GM12872 (cell line): ENCODE measurements around the gene ZNF670.

Source experiments
- TF ChIP-seq, protein P1 (sequence below): IDR thresholded peaks from 3 replicates; pipeline ENCODE4 v1.5.1; 2011; ENCODE audit warnings: low read depth, mild to moderate bottlenecking, low read length, moderate library complexity; ENCODE audit not compliant: insufficient read depth

ZNF670 gene

GRCh38 chr1:247056071-247056470 lies 22.5 kb downstream of the ZNF670 start:
- TF ChIP-seq, protein P1, sequence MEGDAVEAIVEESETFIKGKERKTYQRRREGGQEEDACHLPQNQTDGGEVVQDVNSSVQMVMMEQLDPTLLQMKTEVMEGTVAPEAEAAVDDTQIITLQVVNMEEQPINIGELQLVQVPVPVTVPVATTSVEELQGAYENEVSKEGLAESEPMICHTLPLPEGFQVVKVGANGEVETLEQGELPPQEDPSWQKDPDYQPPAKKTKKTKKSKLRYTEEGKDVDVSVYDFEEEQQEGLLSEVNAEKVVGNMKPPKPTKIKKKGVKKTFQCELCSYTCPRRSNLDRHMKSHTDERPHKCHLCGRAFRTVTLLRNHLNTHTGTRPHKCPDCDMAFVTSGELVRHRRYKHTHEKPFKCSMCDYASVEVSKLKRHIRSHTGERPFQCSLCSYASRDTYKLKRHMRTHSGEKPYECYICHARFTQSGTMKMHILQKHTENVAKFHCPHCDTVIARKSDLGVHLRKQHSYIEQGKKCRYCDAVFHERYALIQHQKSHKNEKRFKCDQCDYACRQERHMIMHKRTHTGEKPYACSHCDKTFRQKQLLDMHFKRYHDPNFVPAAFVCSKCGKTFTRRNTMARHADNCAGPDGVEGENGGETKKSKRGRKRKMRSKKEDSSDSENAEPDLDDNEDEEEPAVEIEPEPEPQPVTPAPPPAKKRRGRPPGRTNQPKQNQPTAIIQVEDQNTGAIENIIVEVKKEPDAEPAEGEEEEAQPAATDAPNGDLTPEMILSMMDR: no peak

DNA sequence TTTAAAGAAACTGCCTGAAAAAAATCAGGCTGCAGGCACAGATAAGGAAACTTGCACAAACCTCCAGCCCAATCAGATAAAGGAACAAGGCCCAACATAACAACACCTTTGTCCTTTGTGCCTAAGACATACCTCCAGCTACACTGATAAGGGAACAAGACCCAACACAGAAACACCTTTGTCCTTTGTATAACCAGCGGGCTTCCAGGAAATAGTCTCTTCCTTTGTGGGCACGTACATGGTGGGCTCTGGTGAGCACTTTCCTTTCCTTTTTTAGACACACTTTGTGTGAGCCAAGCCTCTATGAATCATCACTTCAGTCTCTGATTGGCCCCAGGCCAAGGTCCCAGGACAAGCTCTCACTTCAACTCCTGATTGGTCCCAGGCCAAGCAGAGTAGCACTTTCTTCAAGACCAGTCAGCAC lies 23.6 kb downstream of the ZNF670 start:
- TF ChIP-seq, protein P1: no peak

DNA sequence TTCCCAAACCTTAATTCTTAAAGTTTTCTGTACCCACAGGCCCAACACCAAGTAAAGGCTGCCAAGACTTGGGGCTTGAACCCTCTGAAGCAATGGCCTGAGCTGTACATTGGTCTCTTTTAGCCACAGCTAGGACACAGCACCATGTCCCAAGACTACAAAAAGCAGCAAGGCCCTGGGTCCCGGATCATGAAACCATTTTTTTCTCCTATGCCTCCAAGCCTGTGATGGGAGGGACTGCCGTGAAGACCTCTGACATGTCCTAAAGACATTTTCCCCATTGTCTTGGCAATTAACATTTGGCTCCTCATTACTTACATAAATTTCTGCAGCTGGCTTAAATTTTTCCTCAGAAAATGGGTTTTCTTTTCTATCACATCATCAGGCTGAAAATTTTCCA lies 30.9 kb downstream of the ZNF670 start:
- TF ChIP-seq, protein P1: no peak

DNA sequence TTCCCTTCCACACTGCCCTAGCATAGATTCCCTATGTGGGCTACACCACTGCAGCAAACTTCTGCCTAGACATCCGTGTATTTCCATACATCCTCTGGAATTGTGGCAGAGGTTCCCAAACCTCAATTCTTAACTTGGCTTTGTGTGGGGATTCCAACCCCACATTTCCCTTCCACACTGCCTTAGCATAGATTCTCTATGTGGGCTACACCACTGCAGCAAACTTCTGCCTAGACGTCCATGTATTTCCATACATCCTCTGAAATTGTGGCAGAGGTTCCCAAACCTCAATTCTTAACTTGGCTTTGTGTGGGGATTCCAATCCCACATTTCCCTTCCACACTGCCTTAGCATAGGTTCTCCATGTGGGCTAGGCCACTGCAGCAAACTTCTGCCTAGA lies 31.4 kb downstream of the ZNF670 start:
- TF ChIP-seq, protein P1: no peak

DNA sequence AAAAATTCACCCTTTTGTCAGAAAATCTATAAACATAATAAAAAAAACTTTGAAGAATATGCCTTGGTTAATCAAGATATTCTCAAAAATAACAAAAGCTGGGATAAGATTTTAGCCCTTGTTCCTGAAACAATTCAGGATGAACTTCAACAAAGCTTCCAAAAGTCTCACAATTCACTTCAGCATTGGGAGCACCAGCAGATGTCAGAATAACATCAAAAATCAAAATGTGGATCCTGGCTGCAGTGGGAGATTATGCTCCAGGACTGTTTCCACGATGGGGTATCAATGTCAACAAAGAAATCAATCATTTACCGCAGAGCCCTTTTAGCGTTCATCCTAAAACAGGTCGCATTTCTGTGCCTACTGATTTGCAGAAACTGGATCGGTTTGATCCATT lies 35.2 kb downstream of the ZNF670 start:
- TF ChIP-seq, protein P1: no peak

DNA sequence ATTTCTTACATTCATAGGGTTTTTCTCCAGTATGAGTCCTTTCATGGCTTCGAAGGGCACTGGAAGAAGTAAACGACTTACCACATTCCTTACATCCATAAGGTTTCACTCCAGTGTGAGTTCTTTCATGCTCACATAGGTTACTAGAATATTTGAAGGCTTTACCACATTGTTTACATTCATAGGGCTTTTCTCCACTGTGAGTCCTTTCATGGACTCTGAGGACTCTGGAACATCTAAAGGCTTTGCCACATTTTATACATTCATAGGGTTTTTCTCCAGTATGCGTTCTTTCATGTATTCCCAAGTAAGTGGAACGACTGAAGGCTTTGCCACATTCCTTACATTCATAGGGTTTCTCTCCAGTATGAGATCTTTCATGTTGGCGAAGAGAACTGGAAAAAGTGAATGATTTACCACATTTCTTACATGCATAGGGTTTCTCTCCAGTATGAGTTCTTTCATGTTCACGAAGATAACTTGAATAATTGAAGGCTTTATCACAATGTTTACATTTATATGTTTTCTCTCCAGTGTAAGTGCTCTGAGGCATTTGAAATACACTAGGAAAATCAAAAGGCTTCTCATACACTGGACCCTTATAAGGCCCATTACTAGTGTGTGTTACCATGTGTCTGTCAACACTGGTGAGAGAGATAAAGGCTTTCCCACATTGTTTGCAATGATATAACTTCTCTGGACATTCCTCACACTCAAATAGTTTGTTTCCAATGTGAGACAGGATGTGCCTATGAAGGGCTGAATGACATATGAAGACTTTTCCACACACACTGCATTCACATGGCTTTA lies 40.9 kb downstream of the ZNF670 start:
- TF ChIP-seq, protein P1: no peak
